Endodermal cell (in vitro differentiated cells): Measurements from ENCODE around the gene MOBP. TPM values are rescaled to one million over a fixed set of nuclear protein-coding genes. Genes with fewer than 3 reads are reported as not detected.
"Not testable (repeated sequence)": the region's sequence is repeated elsewhere in the genome, so short reads cannot be mapped to it uniquely, and the experiment has no call there.

Experiments used
- DNase-seq: peaks from one replicate; pipeline ENCODE4 v3.0.0-alpha.2; 2017
- H3K27ac ChIP-seq: 2 replicates; pipeline ENCODE4 v1.5.1; 2013; ENCODE audit warnings: mild to moderate bottlenecking, low read depth, low read length, moderate library complexity
- H3K27me3 ChIP-seq: 2 replicates; pipeline ENCODE4 v1.6.1; 2013; ENCODE audit warnings: mild to moderate bottlenecking, low read length, moderate library complexity; ENCODE audit not compliant: insufficient read depth, control insufficient read depth, poor library complexity, severe bottlenecking
- H3K36me3 ChIP-seq: 2 replicates; pipeline ENCODE4 v1.7.0; 2013; ENCODE audit warnings: mild to moderate bottlenecking, low read length, moderate library complexity; ENCODE audit not compliant: control insufficient read depth, insufficient read depth
- H3K4me1 ChIP-seq: one replicate; pipeline ENCODE4 v1.7.0; 2013; ENCODE audit warnings: low read length; ENCODE audit not compliant: control insufficient read depth, insufficient read depth
- H3K4me3 ChIP-seq: 2 replicates; pipeline ENCODE4 v1.5.1; 2013; ENCODE audit warnings: mild to moderate bottlenecking, low read length, moderate library complexity
- H3K9ac ChIP-seq: 2 replicates; pipeline ENCODE4 v1.6.1; 2013; ENCODE audit warnings: mild to moderate bottlenecking, low read length, moderate library complexity; ENCODE audit not compliant: poor library complexity, severe bottlenecking; ENCODE audit errors: extremely low read depth
- H3K9me3 ChIP-seq: 2 replicates; pipeline ENCODE4 v1.6.1; 2013; ENCODE audit warnings: mild to moderate bottlenecking, low read length, moderate library complexity; ENCODE audit not compliant: control insufficient read depth
- H3K27ac Mint-ChIP-seq: 2 replicates; pipeline ENCODE4 v1.8.0; 2020; ENCODE audit warnings: mixed read lengths
- H3K27me3 Mint-ChIP-seq: 2 replicates; pipeline ENCODE4 v1.8.0; 2021; ENCODE audit warnings: mild to moderate bottlenecking, mixed read lengths; ENCODE audit not compliant: insufficient read depth
- H3K36me3 Mint-ChIP-seq: 2 replicates; pipeline ENCODE4 v1.8.0; 2020; ENCODE audit warnings: low read depth, mixed read lengths
- H3K4me1 Mint-ChIP-seq: 2 replicates; pipeline ENCODE4 v1.8.0; 2020; ENCODE audit warnings: mixed read lengths
- H3K4me3 Mint-ChIP-seq: 2 replicates; pipeline ENCODE4 v1.8.0; 2020; ENCODE audit warnings: mild to moderate bottlenecking, moderate library complexity, mixed read lengths
- H3K9me3 Mint-ChIP-seq: 2 replicates; pipeline ENCODE4 v1.8.0; 2020; ENCODE audit warnings: mild to moderate bottlenecking, mixed read lengths
- WGBS, 2 experiments: methylation state at CpG; one replicate each; pipeline versions ENCODE4 v1.1.5 to v1.1.7; 2013; ENCODE audit warnings: missing lambda C conversion rate in 2 of 2, mixed read lengths in 1 of 2; ENCODE audit not compliant: insufficient coverage in 1 of 2, insufficient read length in 1 of 2; 5-methylcytosine and 5-hydroxymethylcytosine counted together
- total RNA-seq, 2 donors: library from RNA; stranded (reverse); fragmentation: NEBNext Ultra II Directional in 1 of 2; extraction: Animal tissue kit (Norgen Biotek cat#: 25700) in 1 of 2; gene quantifications; 2 replicates in 1 of 2; 3 replicates in 1 of 2; pipeline ENCODE4 v1.2.1, GENCODE V29; 2021
- TF ChIP-seq, protein P1 (sequence below): fragments of 200-600 bp; sonication (generic); conservative IDR thresholded peaks from 2 replicates; pipeline ENCODE4 v1.5.0; 2021; ENCODE audit warnings: antibody characterized with exemption, mild to moderate bottlenecking

Gene MOBP
- total RNA-seq, 2 donors from 2014 or later = 2.1 to 7.0 TPM

DNA sequence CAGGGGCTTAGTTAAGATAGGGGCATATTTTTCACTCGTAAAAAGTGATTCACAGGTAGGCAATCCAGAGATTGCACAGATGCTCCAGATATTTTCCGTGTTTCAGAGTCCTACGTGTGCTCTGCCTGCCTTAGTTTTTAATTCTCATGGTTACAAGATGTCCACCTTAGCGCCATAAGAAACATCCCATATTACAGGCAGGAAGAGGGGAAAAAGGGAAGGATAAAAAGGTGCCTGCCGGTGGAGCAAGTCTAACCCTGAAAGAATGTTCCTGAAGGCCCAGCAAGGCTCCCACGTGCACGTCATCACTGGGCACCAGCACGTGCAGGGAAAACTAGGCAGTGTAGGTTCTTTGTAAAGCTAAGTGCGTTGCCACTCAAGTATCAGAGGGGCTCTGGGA, 10.1 kb upstream of the MOBP start:
- Mint-ChIP-seq H3K4me3 (no peak overlapping the region), H3K9me3 (peaks cover 4% of the 10 kb centered on the region), H3K4me1 (peaks cover 21% of the 10 kb centered on the region), H3K27ac (no peak overlapping the region), H3K36me3 (no peaks in the 10 kb centered on the region), H3K27me3 (no peaks in the 10 kb centered on the region)
- Histone ChIP-seq H3K27me3 (no peaks in the 10 kb centered on the region), H3K27ac (no peak overlapping the region), H3K9me3 (peaks cover 7% of the 10 kb centered on the region), H3K4me1 (peaks cover 5% of the 10 kb centered on the region), H3K4me3 (no peak overlapping the region), H3K36me3 (no peaks in the 10 kb centered on the region), H3K9ac (no peak overlapping the region)
- no peak for DNase-seq
- WGBS, 2 experiments = 95 to 96% methylated on average over 8 to 9 of the region's 9 CpGs
- TF ChIP-seq, protein P1, sequence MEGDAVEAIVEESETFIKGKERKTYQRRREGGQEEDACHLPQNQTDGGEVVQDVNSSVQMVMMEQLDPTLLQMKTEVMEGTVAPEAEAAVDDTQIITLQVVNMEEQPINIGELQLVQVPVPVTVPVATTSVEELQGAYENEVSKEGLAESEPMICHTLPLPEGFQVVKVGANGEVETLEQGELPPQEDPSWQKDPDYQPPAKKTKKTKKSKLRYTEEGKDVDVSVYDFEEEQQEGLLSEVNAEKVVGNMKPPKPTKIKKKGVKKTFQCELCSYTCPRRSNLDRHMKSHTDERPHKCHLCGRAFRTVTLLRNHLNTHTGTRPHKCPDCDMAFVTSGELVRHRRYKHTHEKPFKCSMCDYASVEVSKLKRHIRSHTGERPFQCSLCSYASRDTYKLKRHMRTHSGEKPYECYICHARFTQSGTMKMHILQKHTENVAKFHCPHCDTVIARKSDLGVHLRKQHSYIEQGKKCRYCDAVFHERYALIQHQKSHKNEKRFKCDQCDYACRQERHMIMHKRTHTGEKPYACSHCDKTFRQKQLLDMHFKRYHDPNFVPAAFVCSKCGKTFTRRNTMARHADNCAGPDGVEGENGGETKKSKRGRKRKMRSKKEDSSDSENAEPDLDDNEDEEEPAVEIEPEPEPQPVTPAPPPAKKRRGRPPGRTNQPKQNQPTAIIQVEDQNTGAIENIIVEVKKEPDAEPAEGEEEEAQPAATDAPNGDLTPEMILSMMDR = no peak

DNA sequence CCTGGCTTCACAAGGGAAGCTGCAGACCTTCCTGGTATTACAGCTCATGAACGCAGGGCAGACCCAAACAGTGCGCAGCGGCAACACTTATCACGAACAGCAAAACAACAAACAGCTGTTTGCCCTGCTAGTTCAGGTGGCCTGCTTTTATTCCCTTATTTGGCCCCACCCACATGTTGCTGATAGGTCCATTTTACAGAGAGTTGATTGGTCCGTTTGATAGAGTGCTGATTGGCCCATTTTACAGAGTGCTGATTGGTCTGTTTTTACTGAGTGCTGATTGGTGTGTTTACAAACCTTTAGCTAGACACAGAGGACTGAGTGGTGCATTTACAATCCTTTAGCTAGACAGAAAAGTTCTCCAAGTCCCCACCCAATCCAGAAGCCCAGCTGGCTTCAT, 8.9 kb upstream of the MOBP start:
- 67 to 76% methylated on average over 4 to 5 of the region's 5 CpGs for WGBS, 2 experiments
- not testable (repeated sequence) for H3K4me3 Mint-ChIP-seq, H3K9me3 ChIP-seq, H3K36me3 ChIP-seq, H3K36me3 Mint-ChIP-seq, H3K9ac ChIP-seq, H3K27me3 ChIP-seq, H3K27ac ChIP-seq, H3K27me3 Mint-ChIP-seq, H3K4me3 ChIP-seq, DNase-seq, H3K27ac Mint-ChIP-seq, H3K9me3 Mint-ChIP-seq, H3K4me1 ChIP-seq
- peaks cover 18% of the 10 kb centered on the region for H3K4me1 Mint-ChIP-seq

DNA sequence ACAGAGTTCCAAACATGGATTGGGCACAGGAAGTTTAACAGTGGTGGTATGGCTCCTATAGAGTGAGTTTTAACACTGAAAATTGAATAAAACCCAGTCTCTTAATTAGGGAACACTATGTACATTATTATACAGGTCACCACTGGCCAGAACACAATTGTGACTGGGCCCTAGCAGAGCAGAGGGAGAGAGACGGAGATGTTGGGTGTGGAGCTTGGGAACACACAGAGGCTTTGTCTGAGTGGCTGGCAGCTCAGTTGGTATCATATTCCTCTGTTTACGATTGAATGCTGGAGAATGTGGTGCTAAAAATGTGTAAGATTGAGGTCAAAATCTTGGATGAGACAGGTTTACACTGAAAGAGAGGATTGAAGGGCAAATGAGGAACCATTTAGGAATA, 6.8 kb upstream of the MOBP start:
- Mint-ChIP-seq H3K9me3 (peaks cover 4% of the 10 kb centered on the region), H3K36me3 (no peaks in the 10 kb centered on the region), H3K4me3 (no peak overlapping the region), H3K4me1 (peaks cover 11% of the 10 kb centered on the region), H3K27ac (no peak overlapping the region), H3K27me3 (no peaks in the 10 kb centered on the region)
- Histone ChIP-seq H3K4me1 (peaks cover 5% of the 10 kb centered on the region), H3K4me3 (no peak overlapping the region), H3K36me3 (no peaks in the 10 kb centered on the region), H3K9ac (no peak overlapping the region), H3K27me3 (no peaks in the 10 kb centered on the region), H3K9me3 (peaks cover 7% of the 10 kb centered on the region), H3K27ac (no peak overlapping the region)
- TF ChIP-seq, protein P1 = no peak
- DNase-seq = no peak
- WGBS, 2 experiments = 75 to 87% methylated on average over 2 of the region's 2 CpGs

DNA sequence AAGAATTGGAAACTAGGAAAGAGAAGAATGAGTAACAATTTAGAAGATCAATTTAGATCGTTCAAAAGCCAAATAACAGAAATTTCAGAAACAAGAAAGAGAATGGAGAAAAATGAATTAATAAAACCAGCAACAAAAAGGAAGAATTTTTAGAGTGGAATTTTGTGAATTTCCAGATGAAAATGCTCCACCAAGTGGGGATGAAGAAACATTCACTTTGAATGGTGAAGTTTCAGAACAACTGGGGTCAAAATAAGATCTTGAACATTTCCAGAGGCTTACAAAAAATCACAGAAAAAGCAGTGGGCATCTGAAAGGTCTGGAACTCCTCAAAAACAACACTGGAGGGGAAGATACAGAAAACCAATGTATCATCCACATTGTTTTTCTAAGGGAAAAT, 4.2 kb upstream of the MOBP start:
- Histone ChIP-seq H3K27me3 (no peaks in the 10 kb centered on the region), H3K27ac (no peak overlapping the region), H3K9me3 (peaks cover 7% of the 10 kb centered on the region), H3K4me3 (no peak overlapping the region), H3K4me1 (peaks cover 8% of the 10 kb centered on the region), H3K9ac (no peak overlapping the region), H3K36me3 (no peaks in the 10 kb centered on the region)
- Mint-ChIP-seq H3K9me3 (peaks cover 4% of the 10 kb centered on the region), H3K27me3 (no peaks in the 10 kb centered on the region), H3K4me1 (peaks cover 27% of the 10 kb centered on the region), H3K36me3 (no peaks in the 10 kb centered on the region), H3K27ac (no peak overlapping the region), H3K4me3 (no peak overlapping the region)
- TF ChIP-seq, protein P1 = peak; percentile 25
- WGBS, 2 experiments = 57% methylated on average over 1 of the region's 1 CpG; no CpG with 5 or more reads in 1 of the 2 experiments
- no peak for DNase-seq
